ENCODE results near the gene SFTPB.

DNA sequence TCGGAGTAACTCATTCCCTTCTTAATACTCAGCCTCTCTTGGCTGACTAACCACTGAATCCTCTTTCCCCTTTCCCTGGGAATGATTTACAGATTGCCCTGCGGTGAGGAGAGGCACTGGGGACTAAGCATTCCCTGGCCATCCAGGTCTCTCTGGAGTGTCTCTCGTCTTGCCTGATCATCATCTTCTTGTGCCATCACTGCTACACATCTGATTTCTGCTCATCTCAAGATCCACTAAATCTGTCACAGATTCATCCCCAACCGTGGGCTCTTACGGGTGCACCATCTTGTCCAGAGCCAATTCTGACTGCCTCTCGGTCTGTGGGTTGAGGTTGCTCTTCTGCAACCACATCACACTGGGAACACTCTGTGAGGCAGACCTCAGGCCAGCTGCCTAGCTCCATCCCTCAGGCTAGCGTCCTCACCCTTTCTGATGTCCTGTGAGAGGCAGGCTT, 12.0 kb downstream of the SFTPB start:
- TF ChIP-seq CTCF (IDR thresholded peaks at IDR 0.05): no peak
- TF ChIP-seq EZH2phosphoT487 (IDR thresholded peaks at IDR 0.05): no peak
